Brain pericyte (primary cell): ENCODE measurements around the gene ASPHD1.
A peak's percentile ranks its signal among the peaks of the same experiment; 100 is the strongest.

Source experiments
- DNase-seq: peaks from one replicate; pipeline ENCODE4 v3.0.0-alpha.2; 2012; ENCODE audit warnings: low read depth, low spot score

The ASPHD1 gene

DNA sequence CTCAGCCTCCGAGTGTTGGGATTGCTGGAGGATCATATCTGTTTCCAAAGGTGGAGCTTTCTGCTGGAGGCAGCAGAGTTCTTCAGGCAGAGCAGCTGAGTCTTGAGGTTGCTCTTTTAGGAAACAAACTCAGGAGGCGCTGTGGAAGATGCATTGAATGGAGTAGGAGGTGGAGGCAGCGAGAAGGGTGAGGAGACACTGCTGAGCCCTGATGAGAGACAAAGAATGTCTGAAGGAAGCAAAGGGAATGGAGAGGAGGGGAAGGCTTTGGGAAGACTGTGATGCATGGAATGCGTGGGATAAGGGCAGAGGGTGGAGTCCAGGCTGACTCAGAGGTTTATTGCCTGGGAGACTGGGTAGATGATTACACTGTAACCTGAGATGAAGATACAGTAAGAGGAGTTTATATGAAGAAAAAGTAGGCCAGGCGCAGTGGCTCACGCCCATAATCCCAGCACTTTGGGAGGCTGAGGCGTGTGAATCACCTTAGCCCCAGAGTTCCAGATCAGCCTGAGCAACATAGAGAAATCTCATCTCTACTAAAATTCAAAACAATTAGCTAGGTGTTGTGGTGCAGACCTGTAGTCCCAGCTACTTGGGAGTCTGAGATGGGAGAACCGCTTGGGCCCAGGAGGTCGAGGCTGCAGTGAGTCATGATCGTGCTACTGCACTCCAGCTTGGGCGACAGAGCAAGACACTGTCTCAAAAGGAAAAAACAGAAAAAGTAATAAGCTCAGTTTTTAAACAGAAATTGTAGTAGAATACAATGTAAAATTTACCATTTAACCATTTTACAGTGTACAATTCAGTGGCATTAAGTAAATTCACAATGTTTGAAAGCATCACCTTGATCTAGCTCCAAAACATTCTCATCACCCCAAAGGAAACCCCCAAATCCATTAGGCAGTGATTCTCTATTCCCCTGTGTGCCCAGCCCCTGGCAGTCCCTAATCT is 43.8 kb downstream of the ASPHD1 start:
- peak; percentile 70 for DNase-seq

GRCh38 chr16:29947897-29948296 is 47.6 kb downstream of the ASPHD1 start:
- DNase-seq = no peak

- no peak for DNase-seq
Measured at GRCh38 chr16:29950806-29951461, 50.6 kb downstream of the ASPHD1 start.

DNA sequence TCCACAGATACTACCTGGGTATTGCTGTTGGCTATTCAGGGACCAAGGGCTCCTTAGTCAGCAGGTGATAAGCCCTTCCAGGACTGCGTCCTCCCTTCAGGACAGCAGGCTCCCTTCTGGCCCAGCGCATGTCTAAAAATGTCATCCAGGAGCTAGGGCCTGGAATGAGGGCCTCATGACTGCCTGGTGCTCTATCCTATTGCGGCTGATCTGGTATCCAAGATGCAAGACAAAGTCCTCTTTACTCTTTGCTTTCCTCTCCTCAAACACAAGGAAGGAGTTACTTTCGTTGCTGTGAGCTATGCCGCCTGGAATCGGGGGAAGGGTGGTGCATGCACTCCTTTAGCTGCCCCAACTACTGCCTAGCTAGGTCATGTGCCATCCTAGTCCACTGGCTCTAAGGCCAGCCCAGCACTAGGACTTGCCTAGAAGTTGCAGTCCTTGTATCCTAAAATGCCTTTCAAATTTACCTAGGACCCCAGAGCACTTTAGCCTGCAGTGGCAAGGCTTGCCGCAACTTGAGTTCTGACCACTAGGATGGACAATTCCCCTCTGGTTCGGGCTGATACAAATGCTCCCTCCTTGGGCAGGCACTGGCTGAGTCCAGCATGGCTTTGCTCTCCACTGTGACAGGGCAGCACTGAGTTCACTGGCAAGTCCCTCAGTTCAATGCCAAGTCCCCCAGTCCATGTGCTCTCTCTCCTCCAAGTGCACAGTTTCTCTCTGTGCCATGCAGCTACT is 51.5 kb downstream of the ASPHD1 start:
- no peak for DNase-seq
